ENCODE measurements around the gene TRAFD1. TPM values are rescaled to one million over a fixed set of nuclear protein-coding genes. Genes with fewer than 3 reads are reported as not detected.

TRAFD1 gene
- total and polyA plus RNA-seq, 2 of the 8 experiments (the other 6 are each of a cell fraction or from before 2014, with no cell fraction given): 18.1 to 33.1 TPM

- TF ChIP-seq HDAC2 (IDR thresholded peaks at IDR 0.05; ENCODE audit: borderline replicate concordance in 1 of 2, low read depth in 2 of 2, low read length in 2 of 2) (no peak), RFX5 (IDR thresholded peaks at IDR 0.05; ENCODE audit: borderline replicate concordance, low read depth, low read length) (no peak), CTBP2 (IDR thresholded peaks at IDR 0.05; ENCODE audit: borderline replicate concordance, insufficient read depth, insufficient read length, low read length) (no peak), TAF1 (IDR thresholded peaks at IDR 0.05; ENCODE audit: low read depth, low read length) (no peak)
Measured at GRCh38 chr12:112091563-112091962, 33.8 kb upstream of the TRAFD1 start (continued).

All from H1 (cell line).